ENCODE measurements around the gene ABHD12.
A peak's percentile ranks its signal among the peaks of the same experiment; 100 is the strongest.
"Not testable (repeated sequence)": the region's sequence is repeated elsewhere in the genome, so short reads cannot be mapped to it uniquely, and the experiment has no call there.

The ABHD12 gene

GRCh38 chr20:25390538-25391528 is at the start of gene ABHD12:
Gene ABHD12 (minus strand): TSS chr20:25390835. CDS start chr20:25390703, 132 bp downstream.
- peak; percentile 97 for DNase-seq (ENCODE audit: low spot score)

GRCh38 chr20:25439328-25439727 is 48.7 kb upstream of the ABHD12 start:
- DNase-seq (ENCODE audit: low spot score): no peak

GRCh38 chr20:25437153-25437581 is 46.5 kb upstream of the ABHD12 start:
- DNase-seq (ENCODE audit: low spot score): no peak

GRCh38 chr20:25424536-25424935 is 33.9 kb upstream of the ABHD12 start:
- DNase-seq (ENCODE audit: low spot score): no peak

- no peak for DNase-seq (ENCODE audit: low spot score)
Measured at GRCh38 chr20:25422032-25422431, 31.4 kb upstream of the ABHD12 start.

GRCh38 chr20:25421102-25421501 is 30.5 kb upstream of the ABHD12 start:
- DNase-seq (ENCODE audit: low spot score): no peak

GRCh38 chr20:25418776-25419175 is 28.1 kb upstream of the ABHD12 start:
- no peak for DNase-seq (ENCODE audit: low spot score)

GRCh38 chr20:25408890-25409289 is 18.3 kb upstream of the ABHD12 start:
- no peak for DNase-seq (ENCODE audit: low spot score)

GRCh38 chr20:25408170-25408547 is 17.5 kb upstream of the ABHD12 start:
- DNase-seq (ENCODE audit: low spot score): no peak

- peak; percentile 97 for DNase-seq (ENCODE audit: low spot score)
Measured at GRCh38 chr20:25407311-25408169, 16.9 kb upstream of the ABHD12 start, which contains the start of gene GINS1. Gene GINS1 (plus strand): TSS chr20:25407673. CDS start chr20:25407821, 148 bp downstream.

GRCh38 chr20:25402583-25402982 is 11.9 kb upstream of the ABHD12 start:
- no peak for DNase-seq (ENCODE audit: low spot score)

GRCh38 chr20:25400291-25400732 is 9.7 kb upstream of the ABHD12 start:
- not testable (repeated sequence) for DNase-seq (ENCODE audit: low spot score)

- DNase-seq (ENCODE audit: low spot score): peak; percentile 66
Measured at GRCh38 chr20:25399037-25399430, 8.4 kb upstream of the ABHD12 start.

- DNase-seq (ENCODE audit: low spot score): no peak
Measured at GRCh38 chr20:25398376-25399036, 7.9 kb upstream of the ABHD12 start.

- no peak for DNase-seq (ENCODE audit: low spot score)
Measured at GRCh38 chr20:25397821-25398220, 7.2 kb upstream of the ABHD12 start.

- DNase-seq (ENCODE audit: low spot score): no peak
Measured at GRCh38 chr20:25397096-25397495, 6.5 kb upstream of the ABHD12 start.

GRCh38 chr20:25394996-25395395 is 4.4 kb upstream of the ABHD12 start:
- no peak for DNase-seq (ENCODE audit: low spot score)

GRCh38 chr20:25394276-25394675 is 3.6 kb upstream of the ABHD12 start:
- no peak for DNase-seq (ENCODE audit: low spot score)

- peak; percentile 77 for DNase-seq (ENCODE audit: low spot score)
Measured at GRCh38 chr20:25389858-25390537, 637 bp downstream of the ABHD12 start.

GRCh38 chr20:25389401-25389857 is 1.2 kb downstream of the ABHD12 start:
- DNase-seq (ENCODE audit: low spot score): no peak

- DNase-seq (ENCODE audit: low spot score): no peak
Measured at GRCh38 chr20:25382704-25383370, 7.8 kb downstream of the ABHD12 start.
